Measurements from ENCODE around the gene SLC28A3. TPM values are rescaled to one million over a fixed set of nuclear protein-coding genes. Genes with fewer than 3 reads are reported as not detected.

The SLC28A3 gene
- total RNA-seq, 1 donor from 2014 or later = not detected

DNA sequence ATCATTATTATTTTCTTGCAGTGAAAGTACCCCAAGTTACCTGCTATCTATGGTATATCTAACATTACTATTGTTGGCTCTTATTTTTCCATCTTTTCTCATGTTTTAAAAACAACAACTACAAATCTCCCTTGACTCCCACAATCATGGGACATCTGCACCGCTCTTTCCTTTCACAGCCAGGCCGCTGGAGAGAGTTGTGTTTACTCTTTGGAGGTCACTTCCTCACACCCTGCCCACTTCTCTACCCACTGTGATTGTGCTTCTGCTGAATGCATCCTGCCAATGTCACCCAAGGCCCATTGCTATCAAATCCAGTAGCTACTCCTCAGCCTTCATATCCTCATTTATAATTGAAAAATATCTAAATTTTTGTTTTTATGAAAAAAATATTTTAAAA, 29.7 kb downstream of the SLC28A3 start:
- DNase-seq (ENCODE audit: extremely low spot score, unreplicated experiment) = no peak
- TF ChIP-seq, protein P1, sequence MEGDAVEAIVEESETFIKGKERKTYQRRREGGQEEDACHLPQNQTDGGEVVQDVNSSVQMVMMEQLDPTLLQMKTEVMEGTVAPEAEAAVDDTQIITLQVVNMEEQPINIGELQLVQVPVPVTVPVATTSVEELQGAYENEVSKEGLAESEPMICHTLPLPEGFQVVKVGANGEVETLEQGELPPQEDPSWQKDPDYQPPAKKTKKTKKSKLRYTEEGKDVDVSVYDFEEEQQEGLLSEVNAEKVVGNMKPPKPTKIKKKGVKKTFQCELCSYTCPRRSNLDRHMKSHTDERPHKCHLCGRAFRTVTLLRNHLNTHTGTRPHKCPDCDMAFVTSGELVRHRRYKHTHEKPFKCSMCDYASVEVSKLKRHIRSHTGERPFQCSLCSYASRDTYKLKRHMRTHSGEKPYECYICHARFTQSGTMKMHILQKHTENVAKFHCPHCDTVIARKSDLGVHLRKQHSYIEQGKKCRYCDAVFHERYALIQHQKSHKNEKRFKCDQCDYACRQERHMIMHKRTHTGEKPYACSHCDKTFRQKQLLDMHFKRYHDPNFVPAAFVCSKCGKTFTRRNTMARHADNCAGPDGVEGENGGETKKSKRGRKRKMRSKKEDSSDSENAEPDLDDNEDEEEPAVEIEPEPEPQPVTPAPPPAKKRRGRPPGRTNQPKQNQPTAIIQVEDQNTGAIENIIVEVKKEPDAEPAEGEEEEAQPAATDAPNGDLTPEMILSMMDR (IDR thresholded peaks at IDR 0.05) = no peak
- Mint-ChIP-seq H3K9me3 (ENCODE audit: unreplicated experiment) (no peaks in the 10 kb centered on the region), H3K36me3 (ENCODE audit: unreplicated experiment) (no peaks in the 10 kb centered on the region), H3K4me3 (ENCODE audit: unreplicated experiment) (no peak overlapping the region), H3K4me1 (ENCODE audit: unreplicated experiment) (no peaks in the 10 kb centered on the region), H3K27ac (ENCODE audit: unreplicated experiment) (no peak overlapping the region), H3K27me3 (ENCODE audit: unreplicated experiment) (no peaks in the 10 kb centered on the region)

DNA sequence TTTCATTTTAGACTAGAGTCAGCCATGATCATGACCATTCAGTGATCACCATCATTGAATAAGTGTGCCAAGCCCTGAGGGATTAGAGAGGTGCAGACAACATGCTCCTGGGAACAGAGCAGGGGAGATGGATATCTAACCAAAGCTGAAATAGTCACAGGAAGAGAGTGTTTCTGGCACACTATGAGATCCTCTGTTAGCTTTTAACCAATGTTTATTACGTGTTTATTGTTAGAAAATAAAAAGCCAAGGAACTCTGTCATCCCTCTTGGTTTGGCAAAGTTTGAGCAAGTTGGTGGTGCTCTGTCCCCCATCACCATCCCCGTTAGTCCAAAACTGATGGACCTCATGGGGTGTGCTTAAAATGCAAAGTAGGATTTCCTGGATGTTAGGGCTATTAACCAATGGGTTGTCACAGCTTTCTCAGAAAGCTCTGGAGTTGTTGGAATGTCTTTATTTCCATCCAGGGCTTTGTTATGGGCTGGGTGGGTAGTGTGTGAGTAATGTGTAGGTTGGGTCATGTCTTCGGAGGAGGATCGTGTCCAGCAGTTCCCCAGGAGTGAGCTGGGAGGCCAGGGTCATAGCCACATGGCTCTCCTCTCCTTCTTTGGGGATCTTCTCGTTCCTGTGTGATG, 34.9 kb downstream of the SLC28A3 start:
- Mint-ChIP-seq H3K9me3 (ENCODE audit: unreplicated experiment) (no peaks in the 10 kb centered on the region), H3K36me3 (ENCODE audit: unreplicated experiment) (no peaks in the 10 kb centered on the region), H3K27me3 (ENCODE audit: unreplicated experiment) (no peaks in the 10 kb centered on the region), H3K4me3 (ENCODE audit: unreplicated experiment) (no peak overlapping the region), H3K4me1 (ENCODE audit: unreplicated experiment) (peaks cover 2% of the 10 kb centered on the region), H3K27ac (ENCODE audit: unreplicated experiment) (no peak overlapping the region)
- TF ChIP-seq, protein P1 (IDR thresholded peaks at IDR 0.05) = no peak
- no peak for DNase-seq (ENCODE audit: extremely low spot score, unreplicated experiment)

DNA sequence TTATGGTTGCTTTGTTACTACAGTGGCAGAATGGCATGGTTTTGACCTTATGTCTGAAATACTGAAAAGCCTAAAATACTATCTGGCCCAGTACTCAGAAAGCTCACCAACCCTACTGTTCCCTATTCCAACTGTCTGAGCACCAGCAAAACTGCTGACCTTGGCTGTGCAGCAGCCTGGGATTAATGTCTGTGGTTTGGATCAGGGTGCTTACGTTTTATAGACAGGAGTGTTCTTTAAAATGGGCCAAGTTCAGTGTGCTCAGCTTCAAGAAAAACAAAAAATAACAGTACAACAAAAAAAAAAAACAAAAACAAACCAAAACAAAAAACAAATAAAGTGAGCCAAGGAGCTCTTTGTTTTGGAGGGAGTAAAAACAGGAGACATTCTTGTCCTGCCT, 36.4 kb downstream of the SLC28A3 start:
- Mint-ChIP-seq H3K4me1 (ENCODE audit: unreplicated experiment) (peaks cover 2% of the 10 kb centered on the region), H3K36me3 (ENCODE audit: unreplicated experiment) (no peaks in the 10 kb centered on the region), H3K4me3 (ENCODE audit: unreplicated experiment) (no peak overlapping the region), H3K27me3 (ENCODE audit: unreplicated experiment) (no peaks in the 10 kb centered on the region), H3K9me3 (ENCODE audit: unreplicated experiment) (no peaks in the 10 kb centered on the region), H3K27ac (ENCODE audit: unreplicated experiment) (no peak overlapping the region)
- DNase-seq (ENCODE audit: extremely low spot score, unreplicated experiment) = no peak
- TF ChIP-seq, protein P1 (IDR thresholded peaks at IDR 0.05) = no peak

DNA sequence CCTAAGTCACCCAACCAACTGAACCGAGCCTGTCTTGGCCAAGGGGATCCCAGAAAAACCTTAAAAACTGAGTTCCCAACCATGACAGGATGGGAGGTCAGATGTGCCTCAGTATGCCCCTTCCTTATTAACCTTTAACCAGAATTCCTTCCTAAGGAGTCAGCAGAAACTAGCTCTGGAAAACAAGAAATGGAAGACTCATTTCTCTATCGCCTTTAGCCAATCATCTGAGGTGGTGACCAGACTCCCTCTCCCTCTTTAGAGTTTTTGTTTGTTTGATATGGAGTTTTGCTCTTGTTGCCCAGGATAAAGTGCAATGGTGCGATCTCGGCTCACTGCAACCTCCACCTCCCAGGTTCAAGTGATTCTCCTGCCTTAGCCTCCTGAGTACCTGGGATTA, 37.5 kb downstream of the SLC28A3 start:
- H3K36me3 Mint-ChIP-seq (ENCODE audit: unreplicated experiment) = no peaks in the 10 kb centered on the region
- no peaks in the 10 kb centered on the region for H3K27me3 Mint-ChIP-seq (ENCODE audit: unreplicated experiment)
- TF ChIP-seq, protein P1 (IDR thresholded peaks at IDR 0.05) = no peak
- H3K9me3 Mint-ChIP-seq (ENCODE audit: unreplicated experiment) = no peaks in the 10 kb centered on the region
- H3K4me1 Mint-ChIP-seq (ENCODE audit: unreplicated experiment) = peaks cover 2% of the 10 kb centered on the region
- H3K27ac Mint-ChIP-seq (ENCODE audit: unreplicated experiment) = no peak overlapping the region
- no peak overlapping the region for H3K4me3 Mint-ChIP-seq (ENCODE audit: unreplicated experiment)
- DNase-seq (ENCODE audit: extremely low spot score, unreplicated experiment) = no peak

DNA sequence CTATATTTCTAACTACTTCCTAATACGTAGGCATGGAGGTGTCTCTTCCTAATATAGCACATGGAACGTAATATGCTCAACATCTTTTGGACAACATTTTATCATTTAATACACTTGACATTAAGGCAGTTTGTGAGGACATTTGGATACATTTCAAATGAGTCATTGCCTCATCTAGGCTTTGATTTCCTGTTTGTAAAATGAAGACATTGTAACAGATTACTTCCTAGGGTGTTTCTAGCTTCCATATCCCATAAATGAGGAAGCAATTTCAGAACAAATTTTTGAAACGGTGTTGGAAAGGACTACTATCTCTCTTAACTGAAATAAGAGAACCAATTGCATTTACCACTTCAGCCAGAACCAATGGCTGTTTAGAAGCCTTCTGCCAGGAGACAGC, 38.7 kb downstream of the SLC28A3 start:
- Mint-ChIP-seq H3K36me3 (ENCODE audit: unreplicated experiment) (no peaks in the 10 kb centered on the region), H3K27me3 (ENCODE audit: unreplicated experiment) (no peaks in the 10 kb centered on the region), H3K4me1 (ENCODE audit: unreplicated experiment) (peaks cover 10% of the 10 kb centered on the region), H3K27ac (ENCODE audit: unreplicated experiment) (no peak overlapping the region), H3K4me3 (ENCODE audit: unreplicated experiment) (no peak overlapping the region), H3K9me3 (ENCODE audit: unreplicated experiment) (no peaks in the 10 kb centered on the region)
- TF ChIP-seq, protein P1 (IDR thresholded peaks at IDR 0.05) = no peak
- DNase-seq (ENCODE audit: extremely low spot score, unreplicated experiment) = no peak

Measured in osteocyte (in vitro differentiated cells).